A549 (cell line): ENCODE data around the gene IL10RA. TPM values are rescaled to one million over a fixed set of nuclear protein-coding genes. Genes with fewer than 3 reads are reported as not detected.
"Not testable (repeated sequence)": the region's sequence is repeated elsewhere in the genome, so short reads cannot be mapped to it uniquely, and the experiment has no call there.

ENCODE experiments used
- ATAC-seq, 2 experiments: fragments of 200-7000 bp in 1 of 2; fragments of >200 bp in 1 of 2; cut with Nextera tagmentation in 1 of 2; cut with Tn5 transposase in 1 of 2; 3 replicates each; pipeline versions ENCODE4 v1.8.0 to v1.9.1; 2018 to 2020; ENCODE audit warnings: mild to moderate bottlenecking in 1 of 2, moderate library complexity in 1 of 2
- CTCF ChIA-PET: fragments of 300-600 bp; sonication (Branson Sonifier 250); formaldehyde crosslinking; extraction: SDS; loops from one replicate; lab custom pipeline; 2021; ENCODE audit warnings: antibody characterized with exemption, inconsistent platforms; lab: Yijun Ruan, JAX
- POLR2A ChIA-PET: fragments of 350-600 bp; formaldehyde crosslinking; extraction: SDS; loops from one replicate; lab custom pipeline; 2021; ENCODE audit warnings: antibody characterized with exemption, inconsistent platforms; lab: Yijun Ruan, JAX
- DNase-seq, 2 experiments: peaks; one replicate each; pipeline versions ENCODE4 v3.0.0 to v3.0.0-alpha.2; 2011 to 2016; ENCODE audit warnings: low read depth in 1 of 2, low spot score in 1 of 2
- FAIRE-seq: peaks from 2 replicates; lab custom pipeline; 2011; peaks lifted over from hg19 to GRCh38; lab: Jason Lieb, UNC
- H3K27ac ChIP-seq, 2 experiments: fragments of >200 bp; sonication (Bioruptor Twin); formaldehyde crosslinking; 3 replicates each; pipeline ENCODE4 v1.5.1; 2016 to 2017
- H3K4me1 ChIP-seq: fragments of >200 bp; sonication (Bioruptor Twin); formaldehyde crosslinking; 3 replicates; pipeline ENCODE4 v1.6.1; 2016
- H3K4me2 ChIP-seq: fragments of >200 bp; sonication (Bioruptor Twin); formaldehyde crosslinking; 3 replicates; pipeline ENCODE4 v1.6.1; 2016
- H3K4me3 ChIP-seq: fragments of >200 bp; sonication (Bioruptor Twin); formaldehyde crosslinking; 3 replicates; pipeline ENCODE4 v1.5.1; 2016
- H3K9me3 ChIP-seq: fragments of >200 bp; sonication (Bioruptor Twin); formaldehyde crosslinking; 3 replicates; pipeline ENCODE4 v1.6.1; 2016
- ATOH8 ChIP-seq: fragments of 250-450 bp; sonication (Bioruptor Pico); IDR thresholded peaks from 2 replicates; pipeline ENCODE4 v1.5.0; 2020; ENCODE audit warnings: low read depth, mild to moderate bottlenecking, moderate library complexity
- BCL3 ChIP-seq: fragments of >200 bp; sonication (Bioruptor Twin); formaldehyde crosslinking; IDR thresholded peaks from 3 replicates; pipeline ENCODE4 v1.6.1; 2016
- CBX8 ChIP-seq: fragments of 200-600 bp; sonication (generic); IDR thresholded peaks from 2 replicates; pipeline ENCODE4 v1.6.1; 2016
- CEBPB ChIP-seq, 2 experiments: fragments of >200 bp in 1 of 2; sonication (Bioruptor Twin) in 1 of 2; formaldehyde crosslinking in 1 of 2; IDR thresholded peaks; 2 replicates each; pipeline ENCODE4 v1.6.1; 2012 to 2016
- CHD4 ChIP-seq: fragments of 200-600 bp; sonication (generic); IDR thresholded peaks from 2 replicates; pipeline ENCODE4 v1.6.1; 2016; ENCODE audit warnings: antibody characterized with exemption, mild to moderate bottlenecking, borderline replicate concordance
- CTCF ChIP-seq: fragments of >200 bp; sonication (Bioruptor Twin); formaldehyde crosslinking; IDR thresholded peaks from 3 replicates; pipeline ENCODE4 v1.5.1; 2016
- FOSL2 ChIP-seq, 2 experiments: fragments of 450-650 bp in 1 of 2; fragments of >200 bp in 1 of 2; sonication (Bioruptor Twin) in 1 of 2; formaldehyde crosslinking; IDR thresholded peaks; 2 replicates each; pipeline versions ENCODE4 v1.5.0 to v1.6.1; 2016 to 2020; ENCODE audit warnings: mild to moderate bottlenecking in 1 of 2, moderate library complexity in 1 of 2
- HEYL ChIP-seq: fragments of 250-450 bp; sonication (Bioruptor Pico); IDR thresholded peaks from 2 replicates; pipeline ENCODE4 v1.8.0; 2021; ENCODE audit warnings: mild to moderate bottlenecking, moderate library complexity
- JUNB ChIP-seq: fragments of >200 bp; sonication (Bioruptor Twin); formaldehyde crosslinking; IDR thresholded peaks from 2 replicates; pipeline ENCODE4 v1.6.1; 2016
- MAZ ChIP-seq: fragments of 150-350 bp; IDR thresholded peaks from 2 replicates; pipeline ENCODE4 v1.6.1; 2014; ENCODE audit warnings: antibody characterized with exemption, low read depth, low read length, borderline replicate concordance
- MYC ChIP-seq: IDR thresholded peaks from 2 replicates; pipeline ENCODE4 v1.6.1; 2012; ENCODE audit warnings: mild to moderate bottlenecking, inconsistent platforms, low read length, improper control_type of control experiment, borderline replicate concordance
- NPAS2 ChIP-seq: fragments of 250-450 bp; sonication (Bioruptor Pico); IDR thresholded peaks from 2 replicates; pipeline ENCODE4 v1.8.0; 2022; ENCODE audit warnings: mild to moderate bottlenecking, moderate library complexity, borderline replicate concordance
- RAD21 ChIP-seq, 2 experiments: fragments of >200 bp in 1 of 2; sonication (Bioruptor Twin) in 1 of 2; formaldehyde crosslinking in 1 of 2; IDR thresholded peaks in 1 of 2; conservative IDR thresholded peaks in 1 of 2; 2 replicates in 1 of 2; 3 replicates in 1 of 2; pipeline ENCODE4 v1.6.1; 2012 to 2018; ENCODE audit warnings: inconsistent platforms in 1 of 2
- RNF2 ChIP-seq: fragments of 200-600 bp; sonication (generic); IDR thresholded peaks from 2 replicates; pipeline ENCODE4 v1.6.1; 2016; ENCODE audit warnings: low read depth, mild to moderate bottlenecking, antibody characterized with exemption, moderate library complexity, borderline replicate concordance
- SMC3 ChIP-seq: fragments of >200 bp; sonication (Bioruptor Twin); formaldehyde crosslinking; IDR thresholded peaks from 3 replicates; pipeline ENCODE4 v1.6.1; 2018; ENCODE audit warnings: inconsistent platforms
- WGBS: methylation state at CpG from one replicate; pipeline ENCODE4 v1.1.6; 2017; ENCODE audit errors: missing lambda C conversion rate; 5-methylcytosine and 5-hydroxymethylcytosine counted together
- polyA plus RNA-seq, 4 experiments: library from polyadenylated mRNA; depleted of rRNA in 3 of 4; stranded (reverse); fragments of >200 nt; fragmentation: RNase III in 1 of 4; extraction: RNeasy Plus Mini Kit Qiagen cat#74134 plus additional on column Dnase treatment in 1 of 4; gene quantifications; 2 replicates in 3 of 4; 3 replicates in 1 of 4; pipeline ENCODE4 v1.2.3, GENCODE V29; 2011 to 2017

The IL10RA gene
- polyA plus RNA-seq, 2 of the 4 experiments (the other 2 are of a cell fraction), result 0.03 to 0.17 TPM

- DNase-seq, result no peak
- WGBS, result 72% methylated on average over 5 of the region's 5 CpGs
- no peak for TF ChIP-seq CHD4
- H3K9me3 ChIP-seq, result no peaks in the 10 kb centered on the region
- no peak overlapping the region for H3K27ac ChIP-seq
- ChIA-PET CTCF (interaction anchor here (1.2 to 13.9 kb wide), 5 partner anchors 11 to 138 kb away, joined by 3 to 192 read pairs (median 82); partner anchors contain the start of gene FXYD2), POLR2A (no interaction called here)
- no peak for ATAC-seq
- FAIRE-seq, result no peak
- H3K4me2 ChIP-seq, result no peak overlapping the region
- peaks cover 3% of the 10 kb centered on the region; the same call in 1 of the 3 replicates for H3K4me1 ChIP-seq
- no peak overlapping the region for H3K4me3 ChIP-seq
These were observed 41.6 kb upstream of the IL10RA start for GRCh38 chr11:117944554-117944953.

GRCh38 chr11:117945047-117945810, 41.0 kb upstream of the IL10RA start:
- POLR2A ChIA-PET, result no interaction called here
- H3K4me2 ChIP-seq, result no peak overlapping the region
- H3K9me3 ChIP-seq, result no peaks in the 10 kb centered on the region
- H3K4me1 ChIP-seq, result peaks cover 3% of the 10 kb centered on the region; the same call in 1 of the 3 replicates
- H3K27ac ChIP-seq, result no peak overlapping the region
- no peak for ATAC-seq
- DNase-seq, result no peak
- H3K4me3 ChIP-seq, result no peak overlapping the region
- CTCF ChIA-PET, result interaction anchor here (0.6 to 13.9 kb wide), 7 partner anchors 10 to 369 kb away, joined by 3 to 192 read pairs (median 35); partner anchors contain the start of gene FXYD2
- no peak for FAIRE-seq
- TF ChIP-seq HEYL (CRISPR knock-in tag) (no peak), ATOH8 (CRISPR knock-in tag) (no peak)
- WGBS, result 43% methylated on average over 7 of the region's 7 CpGs

GRCh38 chr11:117946156-117946841, 39.9 kb upstream of the IL10RA start:
- POLR2A ChIA-PET, result interaction anchor here (0.7 kb wide), 1 partner anchor 102 kb away, joined by 5 read pairs; no protein-coding TSS in a partner anchor
- DNase-seq (no peak), FAIRE-seq (no peak), ATAC-seq (peak in 1 of 2 experiments; percentile 41; a peak in 3 of 6 replicates)
- Histone ChIP-seq H3K9me3 (no peaks in the 10 kb centered on the region), H3K4me3 (no peak overlapping the region), H3K27ac (peak overlapping the region in 1 of 2 experiments; percentile 63; a peak in 2 of 6 replicates), H3K4me2 (no peak overlapping the region), H3K4me1 (peaks cover 3% of the 10 kb centered on the region; the same call in 1 of the 3 replicates)
- TF ChIP-seq JUNB, result no peak
- TF ChIP-seq MYC, result no peak
- TF ChIP-seq RNF2, result no peak
- no peak for TF ChIP-seq CEBPB (IDR thresholded peaks at IDR 0.05)
- TF ChIP-seq MAZ, result no peak
- no peak for TF ChIP-seq CBX8
- CTCF ChIA-PET, result interaction anchor here (0.6 to 13.9 kb wide), 75 partner anchors 10 to 707 kb away, joined by 3 to 192 read pairs (median 4); partner anchors contain the start of gene FXYD2
- WGBS, result 78% methylated on average over 5 of the region's 5 CpGs

GRCh38 chr11:117946842-117947526, 39.2 kb upstream of the IL10RA start:
- Histone ChIP-seq H3K4me1 (peaks cover 3% of the 10 kb centered on the region; the same call in 1 of the 3 replicates), H3K27ac (peak overlapping the region in 1 of 2 experiments; percentile 63; a peak in 1 of 6 replicates), H3K9me3 (no peaks in the 10 kb centered on the region), H3K4me3 (no peak overlapping the region), H3K4me2 (no peak overlapping the region)
- ATAC-seq, result peak; percentile 96 to 100
- peak; percentile 89 to 90 for TF ChIP-seq RAD21 (conservative IDR thresholded peaks at IDR 0.05 in 1 of 2, IDR thresholded peaks at IDR 0.05 in 1 of 2)
- peak; percentile 82 for TF ChIP-seq SMC3
- TF ChIP-seq NPAS2 (CRISPR knock-in tag), result no peak
- TF ChIP-seq FOSL2 (IDR thresholded peaks at IDR 0.05), result 0 out of 2 replicates have a peak, but pooled peaks have one; percentile 30
- peak; percentile 75 for TF ChIP-seq FOSL2 (CRISPR knock-in tag; IDR thresholded peaks at IDR 0.05)
- TF ChIP-seq CTCF, result peak; percentile 81
- TF ChIP-seq BCL3, result no peak
- DNase-seq, result peak; percentile 73 to 81
- no peak for FAIRE-seq
- POLR2A ChIA-PET, result interaction anchor here (0.7 kb wide), 1 partner anchor 103 kb away, joined by 5 read pairs; no protein-coding TSS in a partner anchor
- WGBS, result 30% methylated on average over 7 of the region's 7 CpGs
- CTCF ChIA-PET, result interaction anchor here (0.6 to 13.9 kb wide), 77 partner anchors 8 to 708 kb away, joined by 3 to 192 read pairs (median 4); partner anchors contain the start of gene FXYD2

GRCh38 chr11:117947751-117948150, 38.4 kb upstream of the IL10RA start:
- FAIRE-seq, POLR2A ChIA-PET, ATAC-seq: not testable (repeated sequence)

More at GRCh38 chr11:117947751-117948150, 38.4 kb upstream of the IL10RA start:
- H3K27ac ChIP-seq, H3K4me1 ChIP-seq, H3K9me3 ChIP-seq, H3K4me3 ChIP-seq, DNase-seq, H3K4me2 ChIP-seq: not testable (repeated sequence)
- CTCF ChIA-PET, result interaction anchor here (0.7 to 13.9 kb wide), 36 partner anchors 8 to 522 kb away, joined by 3 to 192 read pairs (median 8); partner anchors contain the start of gene FXYD2
- 37% methylated on average over 10 of the region's 10 CpGs for WGBS
